PFSK-1 (cell line): ENCODE data around the gene PABPN1.

Source experiments
- FOXP2 ChIP-seq: optimal IDR thresholded peaks from 2 replicates; pipeline ENCODE3; 2011; ENCODE audit warnings: borderline replicate concordance, control low read depth, inconsistent platforms; ENCODE audit not compliant: insufficient read depth; ENCODE audit errors: extremely low read length, extremely low read depth
- POLR2AphosphoS5 ChIP-seq: IDR thresholded peaks from 2 replicates; pipeline ENCODE4 v1.6.1; 2012; ENCODE audit warnings: low read depth, mild to moderate bottlenecking, control low read depth, low read length, moderate library complexity
- SIN3A ChIP-seq: IDR thresholded peaks from 2 replicates; pipeline ENCODE4 v1.6.1; 2012; ENCODE audit warnings: mild to moderate bottlenecking, low read length, moderate library complexity, borderline replicate concordance; ENCODE audit not compliant: insufficient read depth
- TAF1 ChIP-seq: IDR thresholded peaks from 2 replicates; pipeline ENCODE4 v1.6.1; 2012; ENCODE audit warnings: low read length, control low read depth, borderline replicate concordance; ENCODE audit not compliant: insufficient read depth
- TF ChIP-seq, protein P1 (sequence below), 2 experiments: IDR thresholded peaks; 2 replicates each; pipeline versions ENCODE4 v1.6.1 to v1.8.0; 2011 to 2012; ENCODE audit warnings: low read depth in 2 of 2, low read length in 2 of 2, control low read depth in 1 of 2, inconsistent platforms in 1 of 2, mild to moderate bottlenecking in 1 of 2, moderate library complexity in 1 of 2; ENCODE audit not compliant: insufficient read depth in 1 of 2

DNA sequence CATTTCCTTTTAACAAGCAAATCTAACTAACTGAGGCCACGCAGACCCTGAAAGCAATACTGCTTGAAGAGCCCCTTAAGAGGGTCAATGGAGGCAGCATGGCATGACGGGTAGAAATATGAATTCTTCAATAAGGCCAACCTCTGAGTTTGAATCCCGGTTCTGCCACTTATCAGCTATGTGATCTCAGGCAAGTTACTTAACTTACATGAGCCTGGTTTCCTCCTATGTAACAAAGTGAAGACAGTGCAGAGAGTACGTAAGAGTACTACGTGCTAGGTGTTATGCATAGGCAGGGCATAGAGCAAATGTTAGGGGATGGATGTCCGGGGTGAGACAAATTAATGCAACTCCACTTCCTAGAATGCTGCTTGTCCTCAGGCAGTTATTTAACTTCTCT lies 40.0 kb upstream of the PABPN1 start:
- TF ChIP-seq, protein P1, sequence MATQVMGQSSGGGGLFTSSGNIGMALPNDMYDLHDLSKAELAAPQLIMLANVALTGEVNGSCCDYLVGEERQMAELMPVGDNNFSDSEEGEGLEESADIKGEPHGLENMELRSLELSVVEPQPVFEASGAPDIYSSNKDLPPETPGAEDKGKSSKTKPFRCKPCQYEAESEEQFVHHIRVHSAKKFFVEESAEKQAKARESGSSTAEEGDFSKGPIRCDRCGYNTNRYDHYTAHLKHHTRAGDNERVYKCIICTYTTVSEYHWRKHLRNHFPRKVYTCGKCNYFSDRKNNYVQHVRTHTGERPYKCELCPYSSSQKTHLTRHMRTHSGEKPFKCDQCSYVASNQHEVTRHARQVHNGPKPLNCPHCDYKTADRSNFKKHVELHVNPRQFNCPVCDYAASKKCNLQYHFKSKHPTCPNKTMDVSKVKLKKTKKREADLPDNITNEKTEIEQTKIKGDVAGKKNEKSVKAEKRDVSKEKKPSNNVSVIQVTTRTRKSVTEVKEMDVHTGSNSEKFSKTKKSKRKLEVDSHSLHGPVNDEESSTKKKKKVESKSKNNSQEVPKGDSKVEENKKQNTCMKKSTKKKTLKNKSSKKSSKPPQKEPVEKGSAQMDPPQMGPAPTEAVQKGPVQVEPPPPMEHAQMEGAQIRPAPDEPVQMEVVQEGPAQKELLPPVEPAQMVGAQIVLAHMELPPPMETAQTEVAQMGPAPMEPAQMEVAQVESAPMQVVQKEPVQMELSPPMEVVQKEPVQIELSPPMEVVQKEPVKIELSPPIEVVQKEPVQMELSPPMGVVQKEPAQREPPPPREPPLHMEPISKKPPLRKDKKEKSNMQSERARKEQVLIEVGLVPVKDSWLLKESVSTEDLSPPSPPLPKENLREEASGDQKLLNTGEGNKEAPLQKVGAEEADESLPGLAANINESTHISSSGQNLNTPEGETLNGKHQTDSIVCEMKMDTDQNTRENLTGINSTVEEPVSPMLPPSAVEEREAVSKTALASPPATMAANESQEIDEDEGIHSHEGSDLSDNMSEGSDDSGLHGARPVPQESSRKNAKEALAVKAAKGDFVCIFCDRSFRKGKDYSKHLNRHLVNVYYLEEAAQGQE (IDR thresholded peaks at IDR 0.05; ENCODE audit: insufficient read depth in 1 of 2, low read depth in 2 of 2, low read length in 2 of 2), result no peak
- TF ChIP-seq POLR2AphosphoS5, result no peak
- TF ChIP-seq SIN3A, result no peak
- no peak for TF ChIP-seq TAF1
- no peak for TF ChIP-seq FOXP2
